Neural cell (in vitro differentiated cells): ENCODE results near the gene MYCBP. TPM values are rescaled to one million over a fixed set of nuclear protein-coding genes. Genes with fewer than 3 reads are reported as not detected.
A peak's percentile ranks its signal among the peaks of the same experiment; 100 is the strongest.
"Not testable (repeated sequence)": the region's sequence is repeated elsewhere in the genome, so short reads cannot be mapped to it uniquely, and the experiment has no call there.

Experiments
- H2AFZ ChIP-seq: fragments of 200-600, 300-800 bp; sonication (generic), shearing (Covaris generic); 2 replicates; pipeline ENCODE4 v1.6.0; 2014; ENCODE audit warnings: low read depth, mild to moderate bottlenecking, antibody characterized with exemption, low read length, moderate library complexity
- H3F3A ChIP-seq: fragments of 200-600 bp; shearing (Covaris generic); 2 replicates; pipeline ENCODE4 v1.6.1; 2016; ENCODE audit warnings: mild to moderate bottlenecking, moderate library complexity, mixed read lengths, antibody characterized with exemption, low read length; ENCODE audit not compliant: insufficient read depth, poor library complexity, severe bottlenecking
- H3K27ac ChIP-seq: fragments of 200-600, 300-800 bp; sonication (generic), shearing (Covaris generic); 2 replicates; pipeline ENCODE4 v1.5.1; 2014; ENCODE audit warnings: mild to moderate bottlenecking, low read length, moderate library complexity
- H3K27me3 ChIP-seq: fragments of 300-800, 200-600 bp; sonication (generic), shearing (Covaris generic); 2 replicates; pipeline ENCODE4 v1.6.0; 2014; ENCODE audit warnings: mild to moderate bottlenecking, low read depth, low read length, moderate library complexity; ENCODE audit not compliant: insufficient read depth
- H3K36me3 ChIP-seq: fragments of 300-800, 200-600 bp; sonication (generic), shearing (Covaris generic); 2 replicates; pipeline ENCODE4 v1.5.1; 2014; ENCODE audit warnings: mild to moderate bottlenecking, antibody characterized with exemption, low read length, moderate library complexity; ENCODE audit not compliant: insufficient read depth
- H3K4me2 ChIP-seq: fragments of 300-800, 200-600 bp; sonication (generic), shearing (Covaris generic); 2 replicates; pipeline ENCODE4 v1.6.0; 2014; ENCODE audit warnings: mild to moderate bottlenecking, low read length
- H3K4me3 ChIP-seq: fragments of 300-800, 200-600 bp; sonication (generic), shearing (Covaris generic); 2 replicates; pipeline ENCODE4 v1.5.1; 2014; ENCODE audit warnings: mild to moderate bottlenecking, low read length, moderate library complexity
- H3K79me2 ChIP-seq: fragments of 200-600 bp; shearing (Covaris generic); replicated peaks from 2 replicates; pipeline ENCODE4 v1.6.0; 2014; ENCODE audit warnings: mild to moderate bottlenecking, low read length, moderate library complexity; ENCODE audit not compliant: insufficient read depth
- H3K9ac ChIP-seq: fragments of 300-800, 200-600 bp; sonication (generic), shearing (Covaris generic); 2 replicates; pipeline ENCODE4 v1.6.1; 2016; ENCODE audit warnings: mild to moderate bottlenecking, low read length, mixed read lengths
- H3K9me2 ChIP-seq: fragments of 200-600 bp; shearing (Covaris generic); 2 replicates; pipeline ENCODE4 v1.6.1; 2016; ENCODE audit warnings: mild to moderate bottlenecking, low read length, mixed read lengths; ENCODE audit not compliant: insufficient read depth
- H3K9me3 ChIP-seq: fragments of 200-600, 300-800 bp; sonication (generic), shearing (Covaris generic); 2 replicates; pipeline ENCODE4 v1.6.1; 2016; ENCODE audit warnings: mild to moderate bottlenecking, mixed run types, low read length, moderate library complexity, mixed read lengths
- H4K20me1 ChIP-seq: fragments of 200-600 bp; shearing (Covaris generic); 2 replicates; pipeline ENCODE4 v1.6.1; 2016; ENCODE audit warnings: mild to moderate bottlenecking, mixed run types; ENCODE audit not compliant: insufficient read depth
- CTCF ChIP-seq: fragments of 450-650 bp; IDR thresholded peaks from 2 replicates; pipeline ENCODE4 v1.5.1; 2014; ENCODE audit warnings: antibody characterized with exemption, mild to moderate bottlenecking, moderate library complexity; ENCODE audit not compliant: poor library complexity, severe bottlenecking
- EP300 ChIP-seq: fragments of 450-650 bp; conservative IDR thresholded peaks from 2 replicates; pipeline ENCODE4 v1.6.1; 2014; ENCODE audit warnings: antibody characterized with exemption, mild to moderate bottlenecking, moderate library complexity; ENCODE audit not compliant: poor library complexity, severe bottlenecking
- EZH2 ChIP-seq: fragments of 200-600, 300-800 bp; shearing (Covaris generic), sonication (generic); IDR thresholded peaks from 2 replicates; pipeline ENCODE4 v1.6.1; 2014; ENCODE audit warnings: antibody characterized with exemption, low read length, borderline replicate concordance, mild to moderate bottlenecking; ENCODE audit not compliant: insufficient read depth, poor library complexity, severe bottlenecking
- MXI1 ChIP-seq: fragments of 450-650 bp; conservative IDR thresholded peaks from 2 replicates; pipeline ENCODE4 v1.6.1; 2014; ENCODE audit warnings: antibody characterized with exemption, mild to moderate bottlenecking; ENCODE audit not compliant: poor library complexity, severe bottlenecking
- POLR2AphosphoS5 ChIP-seq: IDR thresholded peaks from 2 replicates; pipeline ENCODE4 v1.6.1; 2012
- RAD21 ChIP-seq: fragments of 450-650 bp; conservative IDR thresholded peaks from 2 replicates; pipeline ENCODE4 v1.6.1; 2014; ENCODE audit warnings: antibody characterized with exemption, mild to moderate bottlenecking, moderate library complexity
- REST ChIP-seq: IDR thresholded peaks from 2 replicates; pipeline ENCODE4 v1.6.1; 2012; ENCODE audit warnings: borderline replicate concordance
- SMC3 ChIP-seq: fragments of 450-650 bp; conservative IDR thresholded peaks from 2 replicates; pipeline ENCODE4 v1.6.1; 2014; ENCODE audit warnings: antibody characterized with exemption, mild to moderate bottlenecking, moderate library complexity; ENCODE audit not compliant: poor library complexity
- TAF1 ChIP-seq: IDR thresholded peaks from 2 replicates; pipeline ENCODE4 v1.6.1; 2012; ENCODE audit warnings: low read depth
- polyA plus RNA-seq: library from polyadenylated mRNA; depleted of rRNA; stranded (reverse); fragments of >200 nt; gene quantifications from 2 replicates; pipeline ENCODE4 v1.2.3, GENCODE V29; 2014

The MYCBP gene
- polyA plus RNA-seq, 1 donor from 2014 or later = 3.0 TPM

- Histone ChIP-seq H3K79me2 (no peaks in the 10 kb centered on the region), H3K9me3 (no peaks in the 10 kb centered on the region), H3K27ac (no peak overlapping the region), H2AFZ (no peak overlapping the region), H3F3A (no peaks in the 10 kb centered on the region), H3K36me3 (peaks cover 5% of the 10 kb centered on the region), H4K20me1 (no peaks in the 10 kb centered on the region), H3K9ac (no peak overlapping the region), H3K27me3 (no peaks in the 10 kb centered on the region), H3K9me2 (no peaks in the 10 kb centered on the region), H3K4me2 (no peak overlapping the region), H3K4me3 (no peak overlapping the region)
- TF ChIP-seq MXI1 (no peak), EP300 (no peak), REST (no peak), POLR2AphosphoS5 (no peak), TAF1 (no peak)
Observed at GRCh38 chr1:38839363-38839762, 33.8 kb downstream of the MYCBP start.

- H4K20me1 ChIP-seq, H2AFZ ChIP-seq, H3K9me3 ChIP-seq, H3K79me2 ChIP-seq, H3K4me2 ChIP-seq, H3K9ac ChIP-seq, H3K9me2 ChIP-seq, H3F3A ChIP-seq, H3K27ac ChIP-seq, H3K4me3 ChIP-seq, H3K36me3 ChIP-seq, H3K27me3 ChIP-seq: not testable (repeated sequence)
Observed at GRCh38 chr1:38836316-38836715, 36.8 kb downstream of the MYCBP start.

GRCh38 chr1:38834937-38835827, 38.0 kb downstream of the MYCBP start:
- Histone ChIP-seq H4K20me1 (no peaks in the 10 kb centered on the region), H3K9me3 (no peaks in the 10 kb centered on the region), H3F3A (no peaks in the 10 kb centered on the region), H2AFZ (no peak overlapping the region), H3K79me2 (no peaks in the 10 kb centered on the region), H3K36me3 (peaks cover 5% of the 10 kb centered on the region), H3K9me2 (no peaks in the 10 kb centered on the region), H3K27me3 (no peaks in the 10 kb centered on the region), H3K4me2 (no peak overlapping the region), H3K9ac (no peak overlapping the region), H3K4me3 (no peak overlapping the region), H3K27ac (no peak overlapping the region)
- TF ChIP-seq RAD21 (peak; percentile 97), MXI1 (peak; percentile 39), CTCF (peak; percentile 94), EZH2 (no peak), SMC3 (peak; percentile 96), REST (no peak), EP300 (no peak), POLR2AphosphoS5 (no peak)
